Activated CD4-positive, alpha-beta T cell treated with anti-CD3 and anti-CD28 coated beads for 48 hours (primary cell): ENCODE results near the gene AKT1.

Source experiments
- DNase-seq: peaks from one replicate; pipeline ENCODE4 v3.0.0-alpha.2; 2020

Gene AKT1

GRCh38 chr14:104798300-104799243 lies 3.0 kb upstream of the AKT1 start:
- no peak for DNase-seq

GRCh38 chr14:104797115-104798044 lies 1.8 kb upstream of the AKT1 start:
- no peak for DNase-seq

GRCh38 chr14:104796687-104797081 lies 1.1 kb upstream of the AKT1 start:
- no peak for DNase-seq

DNA sequence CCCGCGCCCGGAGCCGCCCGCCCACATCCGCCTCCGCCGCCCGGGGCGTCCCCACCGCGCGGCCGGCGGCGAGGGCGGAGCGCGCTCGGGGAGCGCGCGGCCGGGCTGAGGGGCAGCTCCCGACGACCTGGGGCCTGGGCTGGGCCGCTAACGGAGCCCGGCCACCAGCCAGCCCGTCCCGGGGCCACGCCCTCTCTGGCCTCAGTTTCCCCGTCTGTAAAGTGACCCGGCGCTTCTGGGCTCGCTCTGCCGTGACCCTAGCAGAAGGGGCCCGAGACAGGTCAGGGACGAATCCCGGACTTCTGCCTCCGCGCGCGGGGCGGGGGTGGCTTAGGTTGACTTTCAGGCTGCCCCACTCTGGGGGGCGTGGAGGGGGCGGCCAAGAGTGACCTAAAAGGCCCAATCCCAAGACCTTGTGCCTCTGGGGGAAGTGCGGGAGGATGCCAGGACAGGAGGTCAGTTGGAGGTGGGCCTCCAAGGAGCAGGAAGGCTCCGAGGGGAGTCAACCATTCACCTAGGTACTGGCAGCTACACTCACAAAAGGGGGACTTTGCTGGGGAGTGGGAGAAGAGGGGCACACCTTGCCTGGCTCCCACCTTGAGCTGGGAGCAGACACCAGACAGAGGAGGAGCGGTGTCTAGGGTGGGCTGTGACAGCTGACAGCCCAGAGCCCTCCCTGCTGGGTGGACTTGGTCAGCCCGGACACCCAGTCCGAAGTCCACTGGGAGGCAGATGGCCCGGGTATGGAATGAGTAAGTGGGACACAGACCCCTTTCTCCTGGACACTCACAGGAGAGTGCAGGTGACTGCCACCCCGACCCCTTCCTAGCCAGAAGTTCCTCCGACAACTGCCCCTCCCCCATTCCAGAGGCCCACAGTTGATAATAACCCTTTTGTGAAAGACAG lies 486 bp upstream of the AKT1 start:
- DNase-seq = peak; percentile 52

DNA sequence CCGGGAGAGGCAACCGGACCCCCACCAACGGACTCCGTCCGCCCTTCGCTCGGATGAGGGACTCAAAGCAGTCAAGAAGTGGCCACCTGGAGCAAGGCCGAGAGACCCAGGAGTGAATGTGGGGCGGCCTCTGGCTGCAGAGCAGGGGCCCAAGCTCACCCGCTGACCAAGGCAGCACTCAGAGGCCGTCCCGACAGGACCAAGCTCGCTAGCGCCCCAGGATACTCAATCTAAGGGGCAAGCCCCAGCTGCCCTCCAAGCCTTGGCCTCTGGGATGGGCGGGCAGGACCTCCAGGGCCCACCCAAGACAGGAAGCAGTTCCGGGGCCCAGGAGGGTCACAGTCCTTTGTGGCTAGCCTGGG lies 936 bp downstream of the AKT1 start:
- no peak for DNase-seq

GRCh38 chr14:104794099-104794498 lies 1.4 kb downstream of the AKT1 start:
- peak; percentile 62 for DNase-seq

DNA sequence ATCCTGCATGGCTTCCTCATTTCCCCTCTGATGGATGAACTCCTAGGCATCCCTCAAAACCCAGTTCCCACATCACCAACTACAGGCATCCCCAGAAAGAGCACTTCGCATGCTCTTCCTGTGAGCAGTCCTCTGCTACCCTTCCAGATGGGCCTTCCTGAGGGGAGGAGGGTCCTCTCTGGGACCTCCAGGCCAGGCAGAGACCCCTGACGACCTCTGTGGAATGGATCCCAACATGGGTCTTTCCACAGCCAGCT lies 1.9 kb downstream of the AKT1 start:
- DNase-seq = no peak

DNA sequence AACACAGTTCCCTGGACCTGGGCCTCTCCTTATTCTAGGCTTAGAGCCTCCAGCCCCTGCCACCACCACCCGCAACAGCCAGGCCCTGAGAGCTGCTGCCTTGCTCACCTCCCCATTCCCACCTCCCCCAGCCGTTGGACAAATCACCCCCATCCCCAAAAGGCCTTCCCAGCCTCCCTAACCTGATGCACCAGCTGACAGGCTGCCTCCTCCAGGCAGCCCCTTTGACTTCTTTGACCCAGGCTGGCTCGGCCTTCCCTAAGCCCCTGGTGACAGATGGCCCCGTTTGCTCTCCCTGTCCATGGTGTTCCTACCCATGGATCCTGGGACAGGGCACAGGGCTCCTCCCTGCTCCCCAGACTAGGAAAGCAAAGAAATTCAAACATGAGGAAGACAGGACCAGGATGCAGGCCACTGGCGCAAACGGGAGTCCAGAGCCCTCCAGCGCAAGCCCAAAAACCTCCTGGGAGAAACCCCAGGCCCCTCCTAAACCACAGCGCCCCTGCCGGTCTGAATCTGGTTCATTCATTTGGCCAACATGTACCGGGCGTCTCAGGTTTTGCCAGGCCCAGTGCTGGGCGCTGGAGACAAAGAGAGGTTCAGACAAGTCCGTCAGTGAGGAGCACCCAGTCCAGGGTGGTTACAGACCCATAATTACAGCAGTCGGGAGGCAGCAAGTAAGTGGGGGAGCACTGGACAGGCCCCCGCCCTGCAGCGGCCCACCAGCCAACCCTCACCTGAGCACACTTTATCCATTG lies 2.4 kb downstream of the AKT1 start:
- DNase-seq = no peak

- DNase-seq = no peak
Observed at GRCh38 chr14:104792101-104792884, 3.3 kb downstream of the AKT1 start.

GRCh38 chr14:104791425-104791824 lies 4.1 kb downstream of the AKT1 start:
- DNase-seq = no peak

DNA sequence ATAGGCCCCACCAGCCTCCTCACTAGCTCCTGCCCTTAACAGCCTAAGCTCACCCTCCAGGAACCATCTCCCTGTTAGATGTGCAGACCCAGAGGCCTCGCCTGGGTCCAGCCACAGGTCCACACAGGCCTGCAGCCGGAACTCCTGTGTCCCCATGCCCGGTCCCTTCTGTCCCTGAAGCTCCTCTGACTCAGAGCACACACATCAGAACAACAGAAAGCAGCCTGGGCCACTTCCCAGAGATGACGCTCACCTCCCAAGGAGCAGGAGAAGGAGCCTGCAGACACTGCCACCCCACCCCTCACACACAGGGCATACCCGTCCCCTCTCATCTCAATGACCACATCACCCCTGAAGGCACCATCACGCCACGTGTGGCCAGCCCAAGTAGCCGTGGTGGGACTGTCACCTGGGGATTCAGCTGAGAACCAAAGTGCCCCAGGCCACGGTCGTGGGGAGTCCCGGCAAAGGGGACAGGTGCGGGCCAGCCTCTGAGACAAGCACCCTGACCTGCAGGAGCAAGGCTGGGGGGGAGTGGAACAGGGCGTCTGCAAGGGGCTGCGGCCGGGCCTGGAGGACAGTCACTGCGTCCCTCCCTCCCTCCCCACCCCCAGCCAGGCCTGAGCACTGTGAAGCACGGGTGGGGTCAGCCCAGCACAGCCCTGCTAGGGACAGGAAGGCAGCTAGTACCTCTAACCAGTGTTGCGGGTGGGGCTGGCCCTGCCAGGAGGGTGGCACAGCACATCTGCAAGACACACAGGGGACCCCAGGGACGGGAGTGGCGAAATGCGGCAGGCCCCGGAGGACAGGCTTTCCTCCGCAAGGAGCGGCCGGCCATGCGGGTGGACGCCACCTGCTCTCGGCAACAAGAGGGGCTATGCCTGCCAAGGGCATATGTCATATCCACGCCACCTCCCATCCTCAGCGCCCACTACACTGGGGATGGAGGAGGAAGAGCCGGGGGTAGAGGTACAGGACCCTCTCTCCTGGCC lies 5.5 kb downstream of the AKT1 start:
- no peak for DNase-seq

GRCh38 chr14:104788873-104789663 lies 6.5 kb downstream of the AKT1 start:
- DNase-seq = no peak

DNA sequence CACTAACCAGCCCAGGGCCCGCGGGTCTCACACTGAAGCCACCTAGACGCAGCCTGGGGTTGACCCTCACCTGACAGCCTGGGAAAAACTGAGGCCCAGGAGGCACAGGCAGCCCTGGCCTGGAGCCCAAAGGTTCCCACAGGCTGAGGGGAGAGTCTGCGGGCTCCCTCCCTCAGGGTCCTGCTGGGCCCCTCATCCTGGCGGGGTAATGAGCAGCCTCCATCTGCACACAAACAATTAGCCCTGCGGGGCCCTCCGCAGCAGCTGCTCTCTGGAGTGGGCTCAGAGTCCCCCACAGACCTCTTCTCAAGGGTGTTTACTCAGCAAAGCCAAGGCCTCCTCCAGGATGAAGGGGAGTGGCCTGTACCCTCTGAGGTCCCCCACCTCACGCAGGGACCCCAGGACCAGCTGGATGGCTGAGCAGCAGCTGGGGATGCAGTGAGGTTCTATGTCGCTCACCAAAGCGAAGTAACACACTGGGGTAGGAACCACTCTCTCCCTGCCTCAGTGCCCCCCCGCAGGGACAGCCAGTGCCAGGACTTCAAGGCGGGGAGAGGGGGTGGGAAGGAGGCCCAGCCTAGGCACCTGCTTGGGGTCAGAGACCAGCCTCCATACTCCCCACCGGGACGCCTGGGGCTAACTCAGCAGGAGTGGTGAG lies 7.3 kb downstream of the AKT1 start:
- DNase-seq = no peak

GRCh38 chr14:104787736-104788135 lies 7.8 kb downstream of the AKT1 start:
- DNase-seq = no peak

DNA sequence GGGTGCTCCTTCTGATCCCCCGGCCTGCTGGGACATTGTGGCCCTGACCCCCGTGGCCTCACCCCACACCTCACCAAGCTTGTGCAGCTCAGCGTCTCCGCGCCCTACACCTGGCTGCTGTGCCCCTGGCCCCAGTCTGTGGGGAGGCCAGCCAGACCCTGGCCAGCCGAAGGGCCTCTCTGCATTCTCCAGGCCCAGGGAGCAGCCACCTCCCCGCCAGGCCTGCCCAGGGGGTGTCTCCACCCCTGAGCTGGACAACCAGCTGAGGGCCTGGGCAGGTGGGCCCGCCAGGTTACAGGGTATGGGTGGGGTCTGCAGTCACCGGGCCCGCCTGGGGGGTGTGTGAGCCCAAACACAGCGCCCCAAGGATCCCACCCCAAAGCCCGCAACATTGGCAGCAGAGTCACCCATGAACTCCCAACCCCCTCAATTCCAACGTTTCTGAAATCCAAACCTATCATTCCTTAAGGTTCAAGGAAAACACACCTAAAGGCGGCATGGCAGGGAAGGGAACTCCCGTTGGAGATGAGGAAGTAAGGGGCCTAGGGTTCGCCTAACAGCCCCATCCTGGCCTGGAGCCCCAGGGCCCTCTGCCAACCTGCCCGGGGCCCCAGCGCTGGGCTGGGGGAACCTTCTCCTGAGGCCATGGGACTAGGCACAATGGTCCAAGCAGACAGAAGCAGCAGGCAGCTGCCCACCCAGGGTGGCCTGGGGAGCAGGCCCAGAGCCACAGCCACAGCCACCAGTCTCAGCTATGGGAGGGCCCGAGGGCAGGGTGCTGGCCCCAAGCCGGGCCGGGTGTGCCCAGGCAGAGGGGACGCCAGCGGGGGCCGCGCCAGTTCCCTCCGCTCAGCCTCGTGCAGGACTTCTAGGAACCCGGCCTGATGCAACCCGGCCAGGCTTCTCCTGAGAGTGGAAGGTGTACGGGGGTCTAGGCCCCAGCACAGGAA lies 8.5 kb downstream of the AKT1 start:
- DNase-seq = no peak

DNA sequence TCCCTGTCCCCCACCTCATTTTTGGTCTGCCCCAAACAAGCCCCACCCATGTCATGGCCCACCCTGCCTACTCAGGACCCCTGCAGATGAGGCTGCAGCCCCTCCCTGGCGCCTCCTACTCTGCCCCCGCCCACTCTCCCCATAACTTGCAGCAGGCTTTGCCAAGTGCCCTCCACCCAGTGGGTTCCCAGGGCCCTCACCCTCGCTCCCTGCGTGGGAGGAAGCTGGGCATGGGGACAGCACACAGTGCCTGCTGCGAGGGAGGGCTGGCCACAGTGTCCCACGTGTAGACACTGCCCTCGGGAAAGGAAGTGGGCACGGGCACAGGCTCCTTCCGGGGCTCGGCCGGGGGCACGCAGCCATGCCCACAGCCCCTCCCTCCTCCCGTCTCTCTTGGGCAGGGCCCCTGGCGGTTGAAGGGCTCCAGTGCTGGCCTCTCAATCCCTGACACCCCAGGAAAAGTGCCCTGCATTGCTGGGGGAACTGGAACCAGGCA lies 9.4 kb downstream of the AKT1 start:
- DNase-seq = no peak

DNA sequence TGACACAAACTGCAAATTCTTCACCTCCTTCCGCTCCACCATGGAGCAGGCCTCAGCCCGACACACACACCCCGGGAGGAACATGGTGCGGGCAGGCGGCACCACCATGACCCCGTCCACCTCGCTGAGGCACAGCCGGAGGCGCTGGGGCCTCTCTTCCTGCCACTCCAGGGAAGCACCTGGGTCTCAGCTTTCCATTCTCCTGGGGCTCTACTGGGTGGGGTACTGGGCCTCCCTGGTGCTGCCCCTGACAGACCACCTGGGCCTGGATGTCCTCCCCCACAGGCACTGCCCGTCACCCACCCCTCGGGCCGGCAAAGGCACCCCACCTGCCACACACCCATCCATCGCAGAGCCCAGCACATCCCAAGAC lies 9.9 kb downstream of the AKT1 start:
- DNase-seq = no peak
